PC-9 (cell line): Measurements from ENCODE around the gene ATG16L1.

Experiments
- EZH2 ChIP-seq: fragments of 200-600 bp; sonication (generic); IDR thresholded peaks from 2 replicates; pipeline ENCODE4 v1.8.0; 2017; ENCODE audit warnings: antibody characterized with exemption, low read depth
- TF ChIP-seq, protein P1 (sequence below): fragments of 200-600 bp; sonication (generic); conservative IDR thresholded peaks from 2 replicates; pipeline ENCODE4 v1.6.1; 2017; ENCODE audit warnings: mixed run types, antibody characterized with exemption, mild to moderate bottlenecking, moderate library complexity

DNA sequence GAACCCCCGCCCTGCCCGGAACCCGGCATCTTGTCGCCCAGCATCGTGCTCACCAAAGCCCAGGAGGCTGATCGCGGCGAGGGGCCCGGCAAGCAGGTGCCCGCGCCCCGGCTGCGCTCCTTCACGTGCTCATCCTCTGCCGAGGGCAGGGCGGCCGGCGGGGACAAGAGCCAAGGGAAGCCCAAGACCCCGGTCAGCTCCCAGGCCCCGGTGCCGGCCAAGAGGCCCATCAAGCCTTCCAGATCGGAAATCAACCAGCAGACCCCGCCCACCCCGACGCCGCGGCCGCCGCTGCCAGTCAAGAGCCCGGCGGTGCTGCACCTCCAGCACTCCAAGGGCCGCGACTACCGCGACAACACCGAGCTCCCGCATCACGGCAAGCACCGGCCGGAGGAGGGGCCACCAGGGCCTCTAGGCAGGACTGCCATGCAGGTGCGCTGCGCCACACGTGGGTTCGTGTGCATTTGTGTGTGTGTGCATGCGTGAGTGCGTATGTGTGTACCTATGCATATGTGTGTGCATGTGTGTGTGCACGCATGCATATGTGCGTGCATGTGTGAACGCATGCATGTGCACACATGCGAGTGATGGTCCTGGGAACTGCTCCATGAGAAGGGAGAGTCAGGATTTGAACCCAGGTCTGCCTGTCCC, 47.1 kb upstream of the ATG16L1 start:
- TF ChIP-seq, protein P1, sequence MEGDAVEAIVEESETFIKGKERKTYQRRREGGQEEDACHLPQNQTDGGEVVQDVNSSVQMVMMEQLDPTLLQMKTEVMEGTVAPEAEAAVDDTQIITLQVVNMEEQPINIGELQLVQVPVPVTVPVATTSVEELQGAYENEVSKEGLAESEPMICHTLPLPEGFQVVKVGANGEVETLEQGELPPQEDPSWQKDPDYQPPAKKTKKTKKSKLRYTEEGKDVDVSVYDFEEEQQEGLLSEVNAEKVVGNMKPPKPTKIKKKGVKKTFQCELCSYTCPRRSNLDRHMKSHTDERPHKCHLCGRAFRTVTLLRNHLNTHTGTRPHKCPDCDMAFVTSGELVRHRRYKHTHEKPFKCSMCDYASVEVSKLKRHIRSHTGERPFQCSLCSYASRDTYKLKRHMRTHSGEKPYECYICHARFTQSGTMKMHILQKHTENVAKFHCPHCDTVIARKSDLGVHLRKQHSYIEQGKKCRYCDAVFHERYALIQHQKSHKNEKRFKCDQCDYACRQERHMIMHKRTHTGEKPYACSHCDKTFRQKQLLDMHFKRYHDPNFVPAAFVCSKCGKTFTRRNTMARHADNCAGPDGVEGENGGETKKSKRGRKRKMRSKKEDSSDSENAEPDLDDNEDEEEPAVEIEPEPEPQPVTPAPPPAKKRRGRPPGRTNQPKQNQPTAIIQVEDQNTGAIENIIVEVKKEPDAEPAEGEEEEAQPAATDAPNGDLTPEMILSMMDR = no peak
- no peak for TF ChIP-seq EZH2
